GM19455 (cell line): ENCODE data around the gene WDR31.

Source experiments
- ATAC-seq: cut with Tn5 transposase; IDR thresholded peaks from one replicate; pipeline ENCODE4 v1.9.1; 2021; ENCODE audit not compliant: unreplicated experiment

Gene WDR31

DNA sequence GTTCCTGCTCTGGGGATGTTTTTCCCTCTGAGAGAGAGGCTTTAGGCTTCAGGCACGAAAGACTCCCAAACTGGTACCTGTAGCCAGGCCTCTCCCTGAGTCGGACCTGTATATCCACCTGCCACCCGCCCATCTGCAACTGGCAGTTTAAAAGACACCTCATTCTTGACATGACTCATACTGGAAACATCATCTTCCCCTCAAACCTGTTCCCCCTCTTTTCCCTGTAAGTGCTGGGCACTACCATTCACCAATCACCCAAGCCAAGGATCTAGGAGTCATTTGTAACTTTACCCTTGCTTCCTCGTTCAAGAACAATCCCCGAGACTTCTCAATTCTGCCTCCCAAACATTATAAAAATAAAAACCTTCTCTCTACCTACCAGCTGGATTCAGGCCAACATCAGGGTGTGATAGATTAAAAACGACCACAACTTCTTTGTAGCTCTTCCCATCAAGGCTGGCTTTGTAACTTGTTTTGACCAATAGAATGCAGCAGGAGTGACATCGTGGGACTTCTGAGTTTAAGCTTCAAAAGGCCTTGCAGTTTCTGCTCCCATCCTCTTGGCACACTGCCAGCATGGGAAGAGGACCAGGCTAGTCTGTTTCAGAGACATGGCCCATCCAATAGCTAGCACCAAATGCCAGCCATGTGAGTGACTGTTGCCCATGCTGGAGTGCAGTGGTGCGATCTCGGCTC is 1.8 kb upstream of the WDR31 start:
- ATAC-seq, result no peak

DNA sequence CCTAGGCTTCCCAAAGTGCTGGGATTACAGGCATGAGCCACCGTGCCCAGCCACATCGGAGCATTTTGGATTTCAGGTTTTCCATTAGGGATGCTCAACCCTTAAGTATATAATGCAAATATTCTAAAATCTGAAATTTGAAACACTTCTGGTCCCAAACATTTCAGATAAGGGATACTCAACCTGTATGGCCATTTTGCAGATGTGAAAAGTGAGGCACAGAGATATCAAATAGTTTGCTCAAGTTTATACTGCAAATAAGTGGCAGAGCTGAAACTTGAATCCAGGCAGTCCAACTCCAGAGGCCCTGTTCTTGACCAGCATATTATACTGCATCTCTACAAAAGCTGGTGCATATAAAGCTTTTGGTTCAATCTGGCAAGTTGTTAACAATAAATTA is 2.4 kb downstream of the WDR31 start:
- no peak for ATAC-seq

- no peak for ATAC-seq
These were observed 8.3 kb downstream of the WDR31 start for GRCh38 chr9:113331780-113332179.

- no peak for ATAC-seq
These were observed 11.9 kb downstream of the WDR31 start for GRCh38 chr9:113328045-113328782.

GRCh38 chr9:113326230-113326629 is 13.8 kb downstream of the WDR31 start:
- ATAC-seq, result no peak

GRCh38 chr9:113322671-113323070 is 17.4 kb downstream of the WDR31 start:
- no peak for ATAC-seq

DNA sequence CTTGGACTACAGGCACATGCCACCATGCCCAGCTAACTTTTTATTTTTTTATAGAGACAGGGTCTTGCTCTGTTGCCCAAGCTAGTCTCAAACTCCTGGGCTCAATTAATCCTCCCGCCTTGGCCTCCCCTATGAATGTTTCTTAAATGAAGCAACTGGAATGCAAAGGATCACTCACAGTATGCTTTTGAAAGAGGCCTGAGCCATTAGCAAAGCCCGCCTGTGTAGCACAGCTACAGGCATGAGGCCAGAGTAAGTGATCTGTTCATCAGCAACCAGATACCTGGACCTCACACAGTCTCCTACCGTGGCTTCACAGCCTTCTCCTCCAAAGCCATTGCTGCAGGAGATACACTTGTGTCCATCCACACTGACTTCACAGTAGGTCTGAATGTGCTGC is 20.0 kb downstream of the WDR31 start:
- no peak for ATAC-seq

DNA sequence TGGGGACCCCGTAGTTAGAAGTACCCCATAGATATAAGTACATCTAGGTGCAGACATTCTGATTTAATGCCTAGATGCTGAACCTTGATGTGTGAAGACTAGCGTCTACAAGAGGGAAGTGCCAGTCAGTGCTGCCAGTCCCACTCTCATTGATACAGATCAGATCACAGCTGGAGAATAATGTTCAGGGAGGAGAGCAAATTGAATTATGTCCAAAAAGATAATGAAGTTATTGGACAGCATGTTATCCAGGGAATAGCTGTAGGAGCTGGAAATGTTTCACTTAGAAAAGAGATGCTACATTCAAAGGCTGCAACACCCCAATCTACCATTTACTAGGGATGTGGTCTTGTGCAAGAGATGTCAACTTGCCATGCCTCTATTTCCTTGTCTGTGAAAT is 21.0 kb downstream of the WDR31 start:
- ATAC-seq, result no peak

DNA sequence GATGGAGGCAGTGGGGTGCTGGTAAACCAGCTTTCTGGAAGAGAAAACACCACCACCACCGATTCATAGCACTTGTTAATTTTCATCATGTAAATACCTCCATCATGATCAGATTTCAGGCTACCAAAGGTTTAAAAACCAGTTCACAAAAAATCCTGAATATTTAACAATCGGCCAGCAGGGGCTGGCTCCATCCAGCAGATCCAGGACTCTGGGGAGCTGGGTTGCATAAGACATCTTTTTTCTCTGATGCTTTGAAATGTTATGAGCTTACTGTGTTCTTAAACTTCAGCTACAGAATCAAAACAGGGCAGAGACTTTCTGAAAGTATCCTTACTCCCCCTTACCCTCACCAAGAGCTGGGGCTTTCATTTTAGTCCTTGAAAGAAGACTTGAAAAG is 22.3 kb downstream of the WDR31 start:
- no peak for ATAC-seq

GRCh38 chr9:113316030-113316429 is 24.0 kb downstream of the WDR31 start:
- ATAC-seq, result no peak

DNA sequence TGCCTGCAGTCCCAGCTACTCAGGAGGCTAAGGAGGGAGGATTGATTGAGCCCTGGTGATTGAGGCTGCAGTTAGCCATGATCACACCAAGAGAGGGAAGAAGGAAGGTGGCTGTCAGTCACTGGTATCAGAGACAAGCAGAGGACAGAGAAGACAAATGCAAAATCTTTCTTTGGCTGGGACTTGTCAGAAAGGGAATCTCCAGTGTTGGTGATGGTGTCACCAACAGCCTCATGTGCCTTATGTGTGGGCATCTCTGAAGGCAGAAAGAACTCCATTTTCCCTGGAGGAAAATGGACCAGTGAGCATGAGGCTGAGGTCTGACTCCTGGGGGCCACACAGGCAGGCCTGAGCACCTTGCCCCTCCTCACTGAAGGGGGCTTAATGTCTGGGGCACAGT is 24.8 kb downstream of the WDR31 start:
- no peak for ATAC-seq

- no peak for ATAC-seq
These were observed 26.8 kb downstream of the WDR31 start for GRCh38 chr9:113313261-113313660.

GRCh38 chr9:113311961-113312360 is 28.1 kb downstream of the WDR31 start:
- no peak for ATAC-seq

- ATAC-seq, result no peak
These were observed 29.5 kb downstream of the WDR31 start for GRCh38 chr9:113310538-113310937.

DNA sequence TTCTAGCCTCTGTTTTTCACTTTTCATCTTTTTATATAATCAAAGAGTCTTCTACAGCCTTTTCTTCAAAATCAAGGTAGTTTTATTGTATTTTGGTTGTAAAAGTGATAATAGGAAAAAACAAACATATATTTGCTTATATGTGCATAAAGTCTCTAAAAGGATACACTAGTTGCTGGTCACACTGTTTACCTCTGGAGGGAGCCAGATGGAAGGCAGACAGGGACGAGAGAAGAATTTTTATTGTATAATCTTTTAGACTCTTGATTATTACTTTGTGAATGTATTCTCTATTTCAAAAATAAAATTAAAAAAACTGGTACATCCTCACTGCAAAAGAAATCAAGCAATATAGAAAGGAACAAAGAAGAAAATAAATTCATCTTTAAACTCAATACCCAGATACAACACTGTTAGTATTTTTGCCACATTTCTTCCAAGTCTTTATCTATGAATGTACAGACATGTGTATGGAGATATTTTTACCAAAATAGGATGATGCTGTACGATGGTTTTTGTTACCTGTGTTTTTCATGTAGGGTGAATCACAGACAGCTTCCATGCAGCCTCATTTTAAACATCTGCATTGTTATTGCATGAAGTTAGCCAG is 30.8 kb downstream of the WDR31 start:
- no peak for ATAC-seq

DNA sequence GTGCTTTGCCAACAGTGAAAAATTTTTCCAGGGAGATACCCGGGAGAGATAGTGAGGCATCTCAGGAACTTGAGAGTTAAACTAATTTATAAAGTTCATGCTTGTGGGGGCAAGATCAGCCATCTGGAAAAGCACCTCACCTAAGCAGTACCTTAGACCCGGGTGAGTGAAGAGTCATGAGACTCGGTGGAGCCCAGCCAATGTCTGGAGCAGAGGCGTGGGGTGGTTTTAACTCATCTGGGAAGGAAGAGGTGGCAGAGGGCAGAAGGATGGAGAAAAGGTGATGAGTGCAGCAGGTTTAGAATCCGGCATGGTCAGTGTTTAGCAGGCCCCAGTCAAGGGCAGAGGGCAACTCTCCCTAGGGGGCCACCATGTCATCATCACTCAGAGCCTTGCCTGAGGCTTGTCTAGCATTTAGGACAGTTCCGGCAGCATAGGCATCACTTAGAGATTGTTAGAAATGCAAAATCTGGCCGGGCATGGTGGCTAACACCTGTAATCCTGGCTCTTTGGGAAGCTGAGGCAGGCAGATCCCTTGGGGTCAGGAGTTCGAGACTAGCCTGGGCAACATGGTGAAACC is 32.6 kb downstream of the WDR31 start:
- ATAC-seq, result no peak

DNA sequence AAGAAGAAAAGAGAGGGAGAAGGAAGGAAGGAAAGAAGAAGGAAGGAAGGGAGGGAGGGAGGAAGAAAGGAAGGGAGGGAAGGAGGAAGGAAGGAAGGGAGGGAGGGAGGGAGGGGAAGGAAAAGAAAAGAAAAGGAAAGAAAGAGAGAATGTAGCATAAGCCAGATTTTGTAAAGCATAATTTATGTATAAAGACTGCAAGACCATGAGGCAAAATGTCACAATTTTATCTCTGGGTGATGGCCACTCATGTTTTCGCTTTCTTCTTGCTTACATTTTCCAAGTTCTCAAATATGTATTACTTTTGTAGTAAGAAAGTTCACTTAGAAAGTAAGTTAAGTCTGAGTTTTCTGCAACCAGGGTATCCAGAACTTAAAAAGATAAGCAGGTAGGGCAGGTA is 33.5 kb downstream of the WDR31 start:
- no peak for ATAC-seq

GRCh38 chr9:113302792-113303418 is 37.2 kb downstream of the WDR31 start, which contains the start of gene RNF183:
RNF183 (minus strand) TSS chr9:113303376; CDS start chr9:113298184, 5,192 bp downstream.
- ATAC-seq, result no peak

GRCh38 chr9:113301548-113301947 is 38.5 kb downstream of the WDR31 start:
- no peak for ATAC-seq

DNA sequence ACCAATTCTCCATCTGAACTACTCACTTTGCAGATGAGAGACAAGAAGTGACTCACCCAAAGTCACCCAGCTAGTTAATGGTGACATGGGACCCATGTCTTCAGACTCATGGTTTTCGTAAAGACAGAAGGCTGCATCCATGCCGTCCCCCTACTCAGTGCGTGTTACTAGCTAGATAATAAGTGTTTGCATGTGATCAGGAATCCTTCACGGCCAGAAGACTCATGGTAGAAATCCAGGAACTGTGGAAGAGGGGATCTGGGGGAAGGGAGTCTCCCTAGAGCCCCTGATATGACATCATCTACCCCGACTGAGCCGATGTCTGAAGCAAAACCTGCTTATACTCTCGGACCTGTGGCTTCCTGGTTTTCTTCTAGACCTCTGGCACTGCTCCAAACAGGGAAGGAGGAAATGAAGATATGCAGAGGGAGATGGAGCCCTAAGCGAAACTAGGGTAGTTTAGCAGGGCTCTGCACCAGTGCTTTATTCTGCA is 40.2 kb downstream of the WDR31 start:
- ATAC-seq, result no peak
